CD4-positive, alpha-beta T cell treated with Interleukin-21 for 1 hour (primary cell): ENCODE results near the gene HMCN2.
A peak's percentile ranks its signal among the peaks of the same experiment; 100 is the strongest.
"Not testable (repeated sequence)": the region's sequence is repeated elsewhere in the genome, so short reads cannot be mapped to it uniquely, and the experiment has no call there.

Experiments used
- DNase-seq: peaks from one replicate; pipeline ENCODE4 v3.0.0-alpha.2; 2020

The HMCN2 gene

DNA sequence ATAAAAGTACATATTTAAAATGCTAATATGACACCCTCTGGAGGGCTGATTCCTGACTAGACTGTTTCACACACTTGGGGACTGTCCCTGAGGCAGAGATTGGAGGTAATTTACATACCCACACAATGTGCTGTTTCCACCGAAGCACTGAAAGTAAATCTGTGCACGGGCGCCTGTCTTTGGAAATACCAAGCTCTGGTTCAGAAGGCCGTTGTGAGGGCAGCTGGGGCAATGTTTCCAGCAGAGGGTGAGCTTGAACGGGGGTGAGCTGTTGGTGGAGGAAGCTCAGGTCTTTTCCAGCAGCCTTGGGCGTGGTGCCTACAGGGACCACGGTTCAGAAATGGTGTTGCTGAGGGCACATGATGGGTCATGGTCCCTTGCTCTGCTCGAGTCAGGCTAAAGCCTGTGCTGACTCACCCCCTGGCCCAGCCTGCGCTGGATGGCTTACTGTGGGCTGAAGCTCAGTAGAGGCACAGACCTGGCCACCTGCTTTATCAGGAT lies 25.8 kb upstream of the HMCN2 start:
- peak; percentile 10 for DNase-seq

DNA sequence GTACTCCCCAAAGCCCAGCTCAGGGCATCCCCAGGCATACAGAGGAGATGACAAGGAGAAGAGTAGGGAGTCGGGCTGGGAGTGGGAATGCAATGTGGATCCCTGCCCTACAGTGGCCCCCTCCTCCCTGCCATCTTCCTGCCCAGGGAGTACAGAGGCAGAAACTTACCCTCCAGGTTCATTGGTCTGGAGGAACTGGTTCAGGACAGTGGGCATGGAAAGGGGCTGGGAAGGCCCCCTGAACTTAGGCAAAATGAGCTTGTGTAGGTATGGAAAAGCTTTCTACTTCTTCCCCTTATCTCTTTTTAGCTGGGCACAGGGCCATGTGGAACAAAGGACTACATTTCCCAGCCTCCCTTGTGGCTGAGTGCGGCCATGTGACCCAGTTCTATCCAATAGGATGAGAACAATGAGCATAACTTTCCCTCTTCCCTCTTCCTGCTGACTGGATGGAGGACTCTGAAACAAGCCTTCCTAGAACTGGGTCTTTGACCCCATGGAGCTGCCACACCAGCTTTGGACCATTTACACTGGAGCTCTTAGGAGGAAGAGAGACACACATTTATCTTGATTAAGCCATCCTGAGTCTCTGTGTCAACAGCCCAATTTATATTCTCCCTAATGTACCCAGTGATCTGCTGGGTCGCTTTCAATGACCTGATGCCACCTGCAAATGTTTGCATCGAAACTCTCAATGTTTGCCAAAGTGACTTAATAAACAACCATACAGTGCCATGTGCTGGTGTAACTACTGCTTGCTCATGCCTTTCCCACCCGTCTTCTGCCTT lies 25.0 kb upstream of the HMCN2 start:
- DNase-seq: peak; percentile 65

DNA sequence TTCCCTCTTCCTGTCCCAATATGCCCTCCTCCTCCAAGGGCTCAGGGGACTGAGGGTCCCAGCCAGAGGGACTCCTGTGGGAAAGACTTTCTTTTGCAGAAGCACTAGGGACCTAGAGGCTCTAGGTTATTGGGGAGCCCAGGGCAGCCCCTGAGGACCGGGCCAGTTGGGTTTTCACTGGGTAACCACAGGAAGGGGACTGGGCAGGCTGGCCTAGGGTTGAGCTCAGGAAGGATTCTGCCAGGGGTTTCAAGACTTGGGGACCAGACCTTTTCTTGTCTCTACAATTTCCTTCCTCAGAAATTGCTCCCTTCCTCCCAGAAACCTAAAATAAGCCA lies 24.4 kb upstream of the HMCN2 start:
- DNase-seq: no peak

DNA sequence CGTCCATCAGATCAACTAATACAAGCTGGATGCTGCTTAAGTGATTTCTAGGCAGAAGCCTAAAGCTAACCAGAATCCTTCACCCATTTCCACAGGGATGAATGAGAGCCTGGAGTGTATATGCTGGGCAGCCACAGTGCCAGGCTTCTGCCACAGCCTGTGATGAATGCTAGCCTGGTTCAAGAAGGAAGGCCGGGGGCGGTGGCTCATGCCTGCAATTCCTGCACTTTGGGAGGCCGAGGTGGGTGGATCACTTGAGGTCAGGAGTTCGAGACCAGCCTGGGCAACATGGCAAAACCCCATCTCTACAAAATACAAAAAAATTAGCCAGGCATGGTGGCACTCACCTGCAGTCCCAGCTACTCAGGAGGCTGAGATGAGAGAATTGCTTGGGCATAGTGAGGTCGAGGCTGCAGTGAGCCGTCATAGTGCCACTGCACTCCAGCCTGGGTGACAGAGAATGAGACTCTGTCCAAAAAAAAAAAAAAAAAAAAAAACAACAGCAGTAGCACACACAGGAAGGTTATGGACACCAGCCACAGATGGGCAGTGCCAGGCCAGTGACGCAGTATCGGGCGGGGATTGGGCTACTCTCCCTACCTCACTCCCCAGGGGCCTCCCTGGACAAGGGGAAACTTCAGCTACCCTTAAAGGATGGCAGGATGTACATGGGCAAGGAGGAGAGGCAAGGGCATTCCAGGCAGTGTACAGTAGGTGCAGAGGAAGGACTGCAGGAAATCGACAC lies 23.1 kb upstream of the HMCN2 start:
- no peak for DNase-seq

DNA sequence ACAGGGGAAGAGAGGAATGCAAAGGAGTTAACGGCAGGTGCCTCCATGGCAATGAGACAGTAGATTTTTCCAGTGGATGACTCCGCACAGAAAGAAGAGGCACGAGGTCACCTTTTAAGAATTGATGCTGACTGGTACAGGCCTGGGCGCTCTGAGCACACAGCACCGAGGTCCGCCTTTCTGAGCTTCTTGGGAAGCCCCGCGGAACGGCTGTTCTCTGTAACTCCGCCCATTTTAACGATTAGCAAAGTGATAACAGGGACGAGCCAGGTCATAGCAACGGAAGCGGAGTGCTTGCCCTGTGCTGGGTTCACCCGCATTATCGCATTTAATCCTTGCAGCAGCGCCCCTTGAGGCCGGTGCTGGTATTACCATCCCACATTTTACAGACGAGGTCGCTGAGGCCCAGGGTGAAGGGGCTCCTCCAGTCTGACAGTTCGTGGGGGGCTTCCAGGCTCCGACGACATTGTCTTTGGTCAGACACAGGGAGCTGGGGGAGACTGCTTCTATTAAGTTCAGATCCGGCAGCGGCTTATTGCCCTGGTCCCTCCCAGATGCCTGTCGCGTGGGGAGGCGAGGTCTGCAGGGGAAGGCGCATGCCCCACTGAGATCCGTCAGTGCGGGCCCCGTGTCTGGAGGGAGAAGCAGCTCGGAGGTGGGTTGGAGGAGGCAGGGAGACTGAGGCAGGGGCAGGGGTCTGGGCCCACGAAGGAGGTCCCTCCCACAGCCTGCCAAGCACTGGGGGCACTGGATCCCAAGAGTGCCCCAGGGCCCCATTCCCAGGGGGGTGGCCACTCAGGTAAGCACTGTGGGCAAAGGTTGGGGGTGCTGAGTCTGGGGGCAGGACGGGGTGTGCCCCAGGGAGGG lies 22.3 kb upstream of the HMCN2 start:
- DNase-seq: peak; percentile 86

DNA sequence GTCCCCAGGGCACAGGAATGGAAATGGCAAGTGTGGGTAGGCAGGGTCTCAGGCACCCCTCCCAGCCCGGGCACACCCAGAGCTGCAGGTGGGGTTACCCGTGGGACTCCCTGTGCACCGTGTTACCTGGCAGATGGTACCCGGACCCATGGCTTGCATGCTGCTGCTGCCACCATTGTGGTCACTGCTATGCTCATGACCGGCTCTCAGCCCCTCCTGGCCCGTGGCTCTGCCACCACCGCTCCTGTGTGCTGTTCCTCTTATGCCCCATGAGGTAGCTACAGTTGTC lies 21.7 kb upstream of the HMCN2 start:
- no peak for DNase-seq

DNA sequence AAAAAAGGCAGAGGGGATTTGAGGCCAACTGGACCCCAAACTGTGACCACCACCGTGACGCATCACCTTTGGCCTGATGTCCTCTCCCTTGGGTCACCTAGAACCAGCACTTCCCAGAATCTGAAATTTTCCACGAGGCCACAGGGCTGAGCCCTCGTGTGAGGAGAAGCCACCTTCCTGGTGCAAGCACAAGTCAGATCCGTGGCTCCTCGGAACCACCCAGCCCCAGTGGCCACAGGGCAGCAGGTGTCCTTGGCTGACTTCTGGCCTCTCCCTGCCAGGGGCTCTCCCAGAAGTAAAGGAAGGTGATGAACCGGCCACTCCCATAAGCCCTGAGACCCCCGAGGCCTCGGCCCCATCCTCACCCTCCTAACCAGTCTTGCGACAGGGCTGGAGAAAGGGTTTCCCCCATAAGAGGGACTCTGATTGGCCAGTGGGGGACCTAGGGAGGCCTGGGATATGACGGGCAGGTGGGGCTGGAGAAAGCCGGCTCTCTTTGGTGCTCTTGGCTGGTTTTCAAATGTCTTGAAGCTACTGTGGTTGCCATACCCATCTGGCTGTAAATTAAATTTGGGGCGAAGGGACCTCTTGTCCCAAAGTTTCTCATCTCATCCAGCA lies 20.9 kb upstream of the HMCN2 start:
- DNase-seq: no peak

DNA sequence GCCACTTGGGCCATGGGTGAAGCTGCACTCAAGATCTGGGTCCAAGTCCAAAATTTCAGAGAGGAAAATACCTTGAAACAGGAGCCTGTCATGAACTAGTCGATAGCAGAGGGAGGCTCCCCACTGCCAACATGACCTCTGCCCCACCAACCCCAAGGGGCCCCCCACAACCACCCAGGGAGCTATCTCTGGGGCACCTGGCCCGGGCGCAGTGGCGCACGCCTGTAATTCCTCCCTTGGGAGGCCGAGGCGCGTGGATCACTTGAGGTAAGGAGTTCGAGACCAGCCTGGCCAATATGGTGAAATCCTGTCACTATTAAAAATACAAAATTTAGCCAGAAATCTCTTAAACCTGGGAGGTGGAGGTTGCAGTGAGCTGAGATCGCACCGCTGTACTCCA lies 20.1 kb upstream of the HMCN2 start:
- no peak for DNase-seq

DNA sequence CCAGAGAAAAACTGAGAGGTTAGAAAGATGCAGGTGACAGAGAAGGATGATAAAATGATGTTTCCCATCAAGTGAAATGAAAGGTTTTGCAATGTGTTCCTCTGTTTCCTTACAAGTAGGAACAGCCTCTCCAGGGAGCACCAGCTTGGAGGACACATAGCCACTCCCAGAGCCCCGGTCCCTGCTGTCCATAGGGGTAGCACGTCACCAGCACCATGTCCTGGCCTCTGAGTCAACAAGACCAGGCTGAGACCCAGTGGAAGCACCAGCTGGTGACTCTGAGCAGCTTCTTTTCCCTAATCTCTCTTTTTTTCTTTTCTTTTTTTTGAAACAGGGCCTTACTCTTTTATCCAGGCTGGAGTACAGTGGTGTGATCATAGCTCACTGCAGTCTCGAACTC lies 19.4 kb upstream of the HMCN2 start:
- DNase-seq: no peak

DNA sequence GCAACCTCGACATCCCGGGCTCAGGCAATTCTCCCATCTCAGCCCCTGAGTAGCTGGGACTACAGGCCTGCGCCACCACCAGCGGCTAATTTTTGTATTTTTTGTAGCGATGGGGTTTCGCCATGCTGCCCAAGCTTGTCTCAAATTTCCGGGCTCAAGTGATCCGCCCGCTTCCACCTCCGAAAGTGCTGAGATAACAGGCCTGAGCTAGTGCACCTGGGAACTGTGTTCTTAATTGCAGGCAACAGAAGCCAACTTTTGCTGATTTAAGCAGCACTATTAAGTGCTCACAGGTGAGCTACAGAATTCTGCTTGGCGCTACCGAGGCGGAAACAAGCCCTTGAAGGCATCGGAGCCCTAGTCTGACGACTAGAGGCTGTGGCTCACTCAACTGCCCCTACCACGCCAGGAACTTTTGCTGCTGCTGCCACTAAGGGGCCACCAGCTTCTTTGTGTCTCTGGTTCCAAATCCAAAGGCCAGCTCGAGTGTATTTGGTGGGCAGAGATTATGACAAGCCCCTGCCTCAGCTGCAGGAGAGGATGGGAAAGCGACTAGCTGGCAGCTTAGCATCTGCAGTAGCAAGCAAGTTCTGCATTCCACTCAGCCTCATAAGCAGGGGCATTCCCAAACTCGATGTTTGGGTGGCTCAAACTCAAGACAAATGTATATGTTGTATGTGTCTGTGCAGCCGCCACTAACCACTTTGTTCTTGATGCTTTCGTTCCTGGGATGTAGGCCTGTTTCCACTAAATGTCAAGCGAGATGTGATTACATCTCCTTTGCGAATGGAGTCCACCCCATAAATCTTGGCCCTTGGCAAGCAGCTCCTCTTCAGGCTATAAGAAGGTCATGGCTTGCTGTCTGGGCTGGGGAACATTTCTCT lies 10.6 kb upstream of the HMCN2 start:
- no peak for DNase-seq

DNA sequence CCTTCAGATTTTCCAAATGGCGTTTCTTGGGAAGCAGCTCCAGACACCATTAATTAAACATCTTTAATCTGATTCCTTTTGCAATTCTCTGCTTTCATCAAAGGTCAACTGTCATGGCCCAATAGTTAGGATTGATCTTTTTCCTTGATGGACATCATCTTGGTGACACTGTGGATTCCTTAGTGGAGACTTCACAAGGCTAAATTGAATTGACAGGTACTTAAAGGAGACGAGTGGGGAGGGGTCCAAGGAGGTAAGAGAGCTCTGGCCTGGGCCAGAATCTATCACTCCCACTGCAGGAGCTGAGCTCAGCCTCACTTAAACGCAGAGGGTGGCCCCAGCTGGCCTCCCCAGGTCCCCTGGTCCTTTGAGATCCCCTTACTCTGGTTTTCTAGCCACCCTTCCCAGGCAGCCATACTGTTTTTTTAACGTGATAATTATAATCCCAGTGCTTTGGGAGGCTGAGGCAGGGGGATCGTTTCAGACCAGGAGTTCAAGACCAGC lies 9.9 kb upstream of the HMCN2 start:
- DNase-seq: no peak

DNA sequence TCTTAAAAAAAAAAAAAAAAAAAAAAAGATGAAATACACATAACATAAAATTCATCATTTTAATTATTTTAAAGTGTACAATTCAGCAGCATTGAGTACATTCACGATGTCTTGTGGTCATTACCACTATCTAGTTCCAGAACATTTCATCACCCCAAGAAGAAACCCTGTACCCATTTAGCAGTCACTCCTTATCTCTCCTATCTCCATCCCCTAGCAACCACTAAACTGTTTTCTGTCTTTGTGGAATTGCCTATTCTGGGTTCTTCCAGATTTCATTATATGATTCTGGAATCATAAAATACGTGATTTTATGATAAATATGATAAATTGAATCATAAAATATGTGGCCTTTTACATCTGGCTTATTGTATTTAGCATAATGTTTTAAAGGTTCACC lies 8.9 kb upstream of the HMCN2 start:
- DNase-seq: no peak

DNA sequence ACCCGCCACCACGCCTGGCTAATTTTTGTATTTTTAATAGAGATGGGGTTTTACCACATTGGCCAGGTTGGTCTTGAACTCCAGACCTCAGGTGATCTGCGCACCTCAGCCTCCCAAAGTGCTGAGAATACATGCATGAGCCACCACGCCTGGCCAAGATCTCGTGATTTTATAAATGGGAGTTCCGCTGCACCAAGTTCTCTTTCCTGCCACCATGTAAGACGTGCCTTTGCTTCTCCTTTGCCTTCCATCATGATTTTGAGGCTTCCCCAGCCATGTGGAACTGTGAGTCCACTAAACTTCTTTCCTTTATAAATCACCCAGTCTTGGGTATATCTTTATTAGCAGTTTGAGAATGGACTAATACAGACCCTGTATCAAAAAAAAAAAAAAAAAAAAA lies 7.4 kb upstream of the HMCN2 start:
- DNase-seq: not testable (repeated sequence)

DNA sequence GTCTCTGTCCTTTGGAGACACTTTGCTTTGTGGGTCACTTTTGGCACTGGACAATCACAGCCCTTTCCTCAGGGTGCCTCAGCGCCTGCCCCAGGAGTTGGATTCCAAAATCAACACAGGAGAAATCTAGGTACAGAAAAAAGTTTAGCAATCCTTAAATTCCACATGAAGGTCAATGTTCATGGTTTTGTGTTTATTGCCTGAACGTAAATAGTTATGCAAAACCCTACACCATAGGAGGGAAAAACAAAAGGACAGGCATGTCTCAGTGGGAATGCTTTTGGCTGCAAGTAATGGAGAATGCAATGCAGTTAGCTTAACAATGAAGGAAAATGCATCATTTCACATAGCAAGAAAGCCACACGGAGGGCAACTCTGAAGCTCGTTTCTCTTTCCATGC lies 6.5 kb upstream of the HMCN2 start:
- DNase-seq: no peak

DNA sequence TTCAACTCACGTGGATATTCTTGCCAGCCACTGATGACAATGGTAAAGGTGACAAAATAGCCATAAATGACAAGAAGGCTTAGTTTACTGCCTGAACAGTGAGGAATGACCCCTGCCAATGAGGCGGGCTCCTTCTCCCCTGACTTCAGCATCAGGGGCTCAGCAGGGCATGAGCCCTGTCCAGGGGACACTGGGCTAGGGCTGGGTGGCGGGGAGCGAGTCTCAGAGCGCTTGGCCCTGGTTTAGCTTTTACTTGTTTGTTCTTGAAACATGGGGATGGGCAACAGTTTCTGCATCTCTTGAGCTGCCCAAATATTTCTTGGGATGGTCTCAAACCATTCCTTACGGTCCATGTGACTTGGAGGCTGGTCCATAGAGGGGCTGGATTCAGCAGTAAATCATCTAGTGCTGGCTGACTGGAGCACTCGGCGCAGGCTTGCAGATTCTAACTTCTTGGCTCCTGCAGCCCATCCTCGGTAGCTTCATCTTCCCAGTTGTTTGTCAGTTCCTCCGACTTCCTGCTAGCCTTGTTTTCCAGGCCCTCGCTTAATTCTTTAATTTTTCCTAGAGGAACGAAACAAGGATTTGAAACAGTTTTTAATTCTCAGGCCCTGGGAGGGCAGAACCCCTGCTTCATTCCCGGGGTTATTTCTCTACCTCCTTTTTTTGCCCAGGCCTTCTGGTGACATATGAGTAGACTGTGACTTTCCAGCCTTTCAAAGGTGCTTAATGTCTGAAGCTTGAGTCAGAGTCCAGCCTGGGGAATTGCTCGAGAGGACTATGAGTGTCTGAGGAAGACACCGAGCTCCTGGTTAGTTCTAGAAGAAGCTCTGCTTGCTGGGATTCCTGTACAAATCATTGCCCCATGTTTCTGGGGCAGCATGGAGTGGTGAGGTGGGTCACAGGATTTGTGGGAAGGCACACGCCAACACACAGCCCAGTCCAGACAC lies 4.5 kb upstream of the HMCN2 start:
- DNase-seq: no peak

DNA sequence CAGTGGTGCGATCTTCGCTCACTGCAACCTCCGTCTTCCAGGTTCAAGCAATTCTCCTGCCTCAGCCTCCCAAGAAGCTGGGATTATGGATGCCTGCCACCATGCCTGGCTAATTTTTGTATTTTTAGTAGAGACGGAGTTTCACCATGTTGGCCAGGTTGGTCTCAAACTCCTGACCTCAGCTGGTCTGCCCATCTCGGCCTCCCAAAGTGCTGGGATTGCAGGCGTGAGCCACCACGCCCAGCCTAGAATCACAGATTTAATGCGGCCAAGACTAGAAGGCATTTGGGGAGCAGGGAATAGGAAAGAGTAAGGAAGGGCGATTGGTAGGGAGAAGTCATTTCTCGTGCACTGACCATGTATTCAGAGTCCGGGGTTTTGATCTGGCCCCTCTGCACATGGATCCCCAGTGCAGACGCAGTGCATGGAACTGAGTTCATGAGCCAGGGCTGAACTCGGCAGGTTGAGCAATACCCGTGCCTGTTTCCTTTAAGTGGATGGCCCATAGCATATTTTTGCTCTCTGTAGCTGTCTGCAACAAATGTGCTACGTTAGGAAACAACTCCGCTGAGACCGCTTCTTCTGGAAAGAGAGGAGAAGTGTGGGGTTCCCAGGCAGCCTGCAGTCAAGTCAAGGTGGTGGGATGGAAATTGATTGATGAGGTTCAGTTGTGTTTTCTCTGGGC lies 3.4 kb upstream of the HMCN2 start:
- no peak for DNase-seq

DNA sequence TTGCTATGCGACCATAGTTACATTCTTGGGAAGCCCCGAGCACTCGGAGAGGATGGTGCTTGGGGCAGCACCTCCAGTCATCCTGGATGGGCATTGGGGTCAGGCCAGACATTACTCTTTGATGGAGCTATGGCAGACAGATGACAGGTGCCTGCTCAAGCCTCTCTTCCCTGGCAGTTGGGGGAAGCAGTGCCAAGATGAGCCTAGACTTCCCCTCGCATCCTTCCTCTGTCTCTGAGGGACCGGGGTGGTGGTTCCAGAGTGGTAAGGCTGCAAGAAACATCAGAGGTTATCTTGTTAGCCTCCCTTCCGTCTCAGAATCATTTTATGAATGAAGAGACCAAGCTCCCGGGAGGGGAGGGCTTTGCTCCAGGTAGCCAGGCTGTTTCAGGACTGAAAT lies 2.8 kb upstream of the HMCN2 start:
- no peak for DNase-seq

DNA sequence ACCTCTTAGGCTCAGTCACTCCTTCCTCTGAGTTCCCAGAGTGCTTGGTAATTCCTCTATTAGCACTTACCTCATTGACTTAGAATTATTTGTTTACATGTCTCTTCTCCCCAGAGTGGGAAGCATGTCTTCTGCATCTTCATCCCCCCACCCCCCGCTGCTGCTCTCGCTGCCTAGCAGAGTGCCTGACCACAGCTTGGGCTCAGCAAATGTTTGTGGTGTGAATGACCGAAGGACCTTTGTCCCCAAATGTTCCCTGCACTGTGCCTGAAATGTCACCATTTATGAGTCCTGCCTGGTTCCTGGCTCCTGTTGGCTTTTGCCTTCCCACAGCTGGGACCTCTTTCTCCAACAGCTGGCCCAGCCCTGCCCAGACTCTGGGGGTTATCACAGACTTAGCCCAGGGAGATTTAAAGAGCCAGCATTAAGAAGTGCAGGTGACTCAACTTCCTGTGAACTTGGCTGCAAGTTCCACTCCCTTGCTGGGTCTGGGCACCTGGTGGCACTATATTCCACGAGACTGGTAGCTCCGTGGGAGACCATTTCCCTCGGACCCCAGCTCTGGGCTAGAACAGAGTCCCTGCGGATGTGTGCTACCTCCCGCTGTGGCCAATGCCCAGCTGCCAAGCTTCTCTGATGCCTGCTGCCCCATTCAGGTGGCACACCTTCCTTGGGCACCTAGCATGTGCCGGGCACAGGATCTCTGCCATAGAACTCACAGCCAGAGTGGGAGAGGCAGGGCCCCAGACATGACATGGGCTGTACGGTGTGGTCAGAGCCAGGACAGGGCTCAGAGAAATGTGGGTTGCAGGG lies 1.8 kb upstream of the HMCN2 start:
- DNase-seq: no peak
